HUES64 (cell line): Measurements from ENCODE around the gene TGIF2.

ENCODE experiments used
- H3K27ac ChIP-seq: 2 replicates; pipeline ENCODE4 v1.7.0; 2013; ENCODE audit warnings: low read depth, low read length, inconsistent platforms
- H3K27me3 ChIP-seq: 2 replicates; pipeline ENCODE4 v1.6.1; 2013; ENCODE audit warnings: mild to moderate bottlenecking, low read length; ENCODE audit not compliant: insufficient read depth
- H3K36me3 ChIP-seq: 2 replicates; pipeline ENCODE4 v1.6.1; 2013; ENCODE audit warnings: mild to moderate bottlenecking, low read length; ENCODE audit not compliant: insufficient read depth
- H3K4me1 ChIP-seq: 2 replicates; pipeline ENCODE4 v1.6.1; 2013; ENCODE audit warnings: mild to moderate bottlenecking, low read length, moderate library complexity; ENCODE audit not compliant: insufficient read depth
- H3K4me3 ChIP-seq: 2 replicates; pipeline ENCODE4 v1.5.1; 2013; ENCODE audit warnings: mild to moderate bottlenecking, low read length, moderate library complexity
- H3K9ac ChIP-seq: 2 replicates; pipeline ENCODE4 v1.6.1; 2013; ENCODE audit warnings: mild to moderate bottlenecking, low read depth, low read length
- H3K9me3 ChIP-seq: 2 replicates; pipeline ENCODE4 v1.6.1; 2013; ENCODE audit warnings: low read depth, low read length; ENCODE audit not compliant: insufficient read depth
- WGBS: fragments of 150-250, 120-280 bp; methylation state at CpG from one replicate; pipeline ENCODE4 v1.1.7; 2013; ENCODE audit warnings: missing lambda C conversion rate; 5-methylcytosine and 5-hydroxymethylcytosine counted together

TGIF2 gene

DNA sequence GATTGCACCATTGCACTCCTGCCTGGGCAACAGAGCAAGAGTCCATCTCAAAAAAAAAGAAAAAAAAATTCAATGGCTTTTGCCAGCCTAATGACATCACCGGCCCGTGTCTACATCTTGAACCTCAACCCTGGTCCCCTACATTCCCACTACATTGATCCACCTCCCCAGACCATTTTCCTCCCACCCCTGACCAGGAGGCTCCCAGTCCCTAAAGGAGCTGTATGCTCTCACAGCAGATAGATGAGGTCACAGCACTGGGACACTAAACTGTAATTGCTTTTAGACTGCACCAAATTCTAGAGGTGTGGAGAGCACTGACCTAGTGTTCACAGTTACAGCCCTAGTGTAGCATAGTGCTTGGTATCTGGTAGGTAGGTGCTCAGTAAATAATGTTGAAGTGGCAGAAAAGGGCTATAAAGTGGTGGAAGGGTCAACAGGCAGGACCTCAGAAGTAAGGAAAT, 10.7 kb downstream of the TGIF2 start:
- Histone ChIP-seq H3K36me3 (peaks cover 54% of the 10 kb centered on the region), H3K9me3 (no peaks in the 10 kb centered on the region), H3K27ac (no peak overlapping the region; the same call in 1 of the 2 replicates), H3K4me1 (peaks cover 25% of the 10 kb centered on the region), H3K4me3 (no peak overlapping the region), H3K27me3 (no peaks in the 10 kb centered on the region), H3K9ac (no peak overlapping the region)
- WGBS, result 90% methylated on average over 2 of the region's 2 CpGs

DNA sequence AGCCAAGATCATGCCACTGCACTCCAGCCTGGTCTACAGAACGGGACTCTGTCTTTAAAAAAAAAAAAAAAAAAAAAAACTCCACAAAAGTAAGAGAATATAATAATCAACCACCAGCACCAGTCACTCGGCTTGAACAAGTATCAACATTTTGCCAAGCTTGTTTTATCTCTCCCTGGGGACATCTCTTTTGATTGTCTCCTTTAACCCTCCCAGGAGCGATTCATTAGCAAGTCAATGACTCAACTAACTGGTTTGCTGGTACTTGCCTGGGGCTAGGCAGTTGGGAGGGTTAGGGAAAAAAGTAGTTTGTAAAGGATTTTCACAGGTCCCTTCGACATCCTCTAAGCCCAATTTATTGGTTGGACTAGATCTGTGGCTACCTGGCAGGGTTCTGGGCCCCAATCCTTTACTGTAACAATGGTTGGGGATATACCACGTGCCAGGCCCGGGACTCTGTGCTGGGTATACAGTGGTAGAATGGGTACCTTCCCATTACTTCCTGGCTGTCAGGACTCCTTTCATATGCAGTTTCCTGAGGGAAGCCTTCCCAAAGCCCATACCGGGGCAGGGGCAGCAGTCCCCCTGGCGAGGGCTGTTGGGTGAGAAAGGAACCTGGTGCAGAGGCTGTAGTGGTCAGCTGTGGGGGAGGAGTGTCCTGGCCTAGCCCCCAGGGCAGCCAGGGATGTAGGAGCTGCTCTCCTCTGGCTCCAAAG, 12.2 kb downstream of the TGIF2 start:
- peak overlapping the region; percentile 94 for H3K27ac ChIP-seq
- WGBS, result 6% methylated on average over 8 of the region's 8 CpGs

DNA sequence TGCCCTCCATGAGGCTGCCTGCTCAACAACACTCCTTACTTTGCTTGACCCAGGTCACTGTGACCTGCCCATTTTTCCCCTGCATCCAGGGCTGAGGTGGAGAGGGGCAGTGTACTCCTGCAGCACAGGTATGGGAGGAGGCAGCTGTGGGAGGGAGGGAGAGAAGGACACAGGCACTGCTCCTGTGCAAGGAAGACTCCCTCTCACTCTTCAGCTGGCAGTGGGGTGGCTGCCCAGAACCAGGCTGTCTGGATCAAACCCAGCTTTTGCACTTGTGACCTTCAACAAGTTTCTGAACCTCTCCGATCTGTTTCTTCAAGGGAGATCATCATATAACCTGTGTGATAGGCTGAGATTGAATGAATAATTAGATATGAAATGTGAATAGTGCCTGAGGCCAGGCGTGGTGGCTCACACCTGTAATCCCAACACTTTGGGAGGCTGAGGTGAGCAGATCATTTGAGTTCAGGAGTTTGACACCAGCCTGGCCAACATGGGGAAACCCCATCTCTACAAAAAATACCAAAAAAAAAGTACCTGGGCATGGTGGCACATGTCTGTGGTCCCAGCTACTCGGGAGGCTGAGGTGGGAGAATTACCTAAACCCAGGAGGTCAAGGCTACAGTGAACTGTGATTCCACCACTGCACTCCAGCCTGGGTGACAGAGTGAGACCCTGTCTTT, 14.1 kb downstream of the TGIF2 start:
- H3K36me3 ChIP-seq, result peaks cover 38% of the 10 kb centered on the region

More for the DNA sequence above, 12.2 kb downstream of the TGIF2 start:
- Histone ChIP-seq H3K4me3 (peak overlapping the region; percentile 25), H3K36me3 (peaks cover 43% of the 10 kb centered on the region), H3K9me3 (no peaks in the 10 kb centered on the region), H3K4me1 (peaks cover 25% of the 10 kb centered on the region), H3K27me3 (no peaks in the 10 kb centered on the region), H3K9ac (peak overlapping the region; percentile 24)

DNA sequence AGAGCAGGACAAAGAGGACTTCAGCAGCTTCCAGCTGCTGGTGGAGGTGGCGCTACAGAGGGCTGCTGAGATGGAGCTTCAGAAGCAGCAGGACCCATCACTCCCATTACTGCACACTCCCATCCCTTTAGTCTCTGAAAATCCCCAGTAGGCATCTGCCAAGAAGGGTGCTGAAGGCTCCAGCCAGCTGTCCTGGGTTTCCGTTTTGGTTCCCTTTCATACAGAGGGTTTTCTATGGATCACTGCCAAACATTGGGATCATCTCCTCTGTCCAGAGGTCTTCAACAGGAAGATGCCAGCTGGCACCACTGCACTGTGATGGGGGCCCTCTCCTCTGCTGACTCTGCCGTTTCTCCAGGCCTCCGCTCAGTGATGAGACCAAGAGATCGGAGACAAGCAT, 17.9 kb downstream of the TGIF2 start:
- no peaks in the 10 kb centered on the region for H3K27me3 ChIP-seq
- H3K36me3 ChIP-seq, result peaks cover 46% of the 10 kb centered on the region
- 91% methylated on average over 5 of the region's 5 CpGs for WGBS
- no peak overlapping the region; the same call in 1 of the 2 replicates for H3K27ac ChIP-seq
- no peak overlapping the region for H3K4me3 ChIP-seq
- H3K9me3 ChIP-seq, result no peaks in the 10 kb centered on the region
- no peak overlapping the region for H3K9ac ChIP-seq
- H3K4me1 ChIP-seq, result peaks cover 19% of the 10 kb centered on the region

More for the DNA sequence above, 14.1 kb downstream of the TGIF2 start:
- H3K27me3 ChIP-seq, result no peaks in the 10 kb centered on the region
- WGBS, result 92% methylated on average over 3 of the region's 3 CpGs
- no peak overlapping the region for H3K27ac ChIP-seq
- no peak overlapping the region; the same call in 1 of the 2 replicates for H3K9ac ChIP-seq
- H3K4me3 ChIP-seq, result no peak overlapping the region
- no peaks in the 10 kb centered on the region for H3K9me3 ChIP-seq
- peaks cover 34% of the 10 kb centered on the region for H3K4me1 ChIP-seq

DNA sequence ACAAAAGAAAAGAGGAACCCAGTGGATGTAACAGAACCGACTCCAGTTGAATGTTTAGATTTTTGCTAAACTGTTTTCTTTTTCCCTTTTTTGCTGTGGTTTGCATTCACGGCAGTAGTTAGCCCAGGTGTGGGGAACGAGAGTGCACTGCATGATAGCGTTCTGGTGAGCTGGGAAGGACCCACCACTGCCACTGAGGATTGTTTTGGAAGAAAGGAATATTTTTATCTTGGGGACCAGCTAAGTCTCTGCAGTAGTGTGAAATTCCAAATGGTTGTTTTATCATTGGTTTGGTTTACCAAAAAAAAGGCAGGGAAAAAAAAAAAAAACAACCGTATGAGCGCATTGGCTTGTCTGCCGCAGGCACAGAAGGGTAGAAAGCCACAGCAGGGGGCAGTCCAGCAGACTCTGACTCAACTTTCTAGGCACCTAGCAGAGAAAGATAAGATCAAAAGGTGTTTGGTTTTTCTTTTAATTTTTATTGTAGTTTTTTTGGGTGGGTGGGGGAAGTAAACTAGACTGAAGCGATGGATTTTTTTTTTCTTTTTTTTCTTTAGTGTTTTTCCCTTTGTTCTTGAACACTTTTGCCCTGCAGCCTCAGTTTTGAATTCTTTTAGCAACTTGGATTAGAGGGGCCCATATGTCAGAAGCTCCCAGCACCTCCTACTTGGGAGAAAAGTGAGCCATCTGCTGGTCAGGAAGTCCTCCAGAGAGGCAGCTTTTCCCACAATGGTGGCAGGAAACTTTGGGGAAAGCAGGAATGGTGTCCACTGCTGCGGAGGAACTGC, 18.7 kb downstream of the TGIF2 start:
- Histone ChIP-seq H3K9ac (no peak overlapping the region), H3K9me3 (no peaks in the 10 kb centered on the region), H3K36me3 (peaks cover 42% of the 10 kb centered on the region), H3K4me3 (no peak overlapping the region), H3K27ac (no peak overlapping the region), H3K27me3 (no peaks in the 10 kb centered on the region), H3K4me1 (peaks cover 13% of the 10 kb centered on the region)
- WGBS, result 73% methylated on average over 8 of the region's 9 CpGs

- peaks cover 18% of the 10 kb centered on the region for H3K4me1 ChIP-seq
- no peak overlapping the region for H3K9ac ChIP-seq
- no peak overlapping the region for H3K4me3 ChIP-seq
- H3K36me3 ChIP-seq, result peaks cover 36% of the 10 kb centered on the region
- no peaks in the 10 kb centered on the region for H3K9me3 ChIP-seq
- H3K27me3 ChIP-seq, result no peaks in the 10 kb centered on the region
- WGBS, result 93% methylated on average over 5 of the region's 5 CpGs
- H3K27ac ChIP-seq, result no peak overlapping the region
Measured at GRCh38 chr20:36593347-36593929, 20.0 kb downstream of the TGIF2 start.

GRCh38 chr20:36599912-36600345, 26.5 kb downstream of the TGIF2 start:
- no peaks in the 10 kb centered on the region for H3K9me3 ChIP-seq
- H3K4me1 ChIP-seq, result peaks cover 15% of the 10 kb centered on the region
- H3K36me3 ChIP-seq, result no peaks in the 10 kb centered on the region
- no peaks in the 10 kb centered on the region for H3K27me3 ChIP-seq
- no peak overlapping the region for H3K9ac ChIP-seq
- no peak overlapping the region for H3K4me3 ChIP-seq
- 99% methylated on average over 4 of the region's 5 CpGs for WGBS
- no peak overlapping the region for H3K27ac ChIP-seq

DNA sequence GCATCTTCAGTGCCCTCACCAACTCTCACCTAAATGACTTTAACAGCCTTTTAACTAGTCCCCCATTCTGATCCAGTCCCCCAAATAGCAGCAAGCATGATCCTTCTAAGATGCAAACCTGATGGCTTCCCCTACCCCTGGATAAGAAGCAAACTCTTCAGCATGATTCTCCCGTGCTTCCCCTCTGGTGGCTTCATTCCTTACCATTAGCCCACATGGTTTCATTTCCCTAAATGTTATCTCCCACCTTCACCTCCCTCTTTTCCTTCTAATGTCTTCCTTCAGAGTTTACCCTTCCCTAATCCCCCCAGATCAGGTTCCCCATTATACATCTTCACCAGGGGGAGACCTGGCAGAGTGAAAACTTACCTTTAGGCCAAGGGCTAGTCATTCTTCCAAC, 28.1 kb downstream of the TGIF2 start:
- no peak overlapping the region for H3K27ac ChIP-seq
- peaks cover 18% of the 10 kb centered on the region for H3K4me1 ChIP-seq
- H3K9ac ChIP-seq, result no peak overlapping the region
- H3K36me3 ChIP-seq, result no peaks in the 10 kb centered on the region
- H3K4me3 ChIP-seq, result no peak overlapping the region
- 74% methylated on average over 1 of the region's 1 CpG for WGBS
- H3K27me3 ChIP-seq, result no peaks in the 10 kb centered on the region
- no peaks in the 10 kb centered on the region for H3K9me3 ChIP-seq

DNA sequence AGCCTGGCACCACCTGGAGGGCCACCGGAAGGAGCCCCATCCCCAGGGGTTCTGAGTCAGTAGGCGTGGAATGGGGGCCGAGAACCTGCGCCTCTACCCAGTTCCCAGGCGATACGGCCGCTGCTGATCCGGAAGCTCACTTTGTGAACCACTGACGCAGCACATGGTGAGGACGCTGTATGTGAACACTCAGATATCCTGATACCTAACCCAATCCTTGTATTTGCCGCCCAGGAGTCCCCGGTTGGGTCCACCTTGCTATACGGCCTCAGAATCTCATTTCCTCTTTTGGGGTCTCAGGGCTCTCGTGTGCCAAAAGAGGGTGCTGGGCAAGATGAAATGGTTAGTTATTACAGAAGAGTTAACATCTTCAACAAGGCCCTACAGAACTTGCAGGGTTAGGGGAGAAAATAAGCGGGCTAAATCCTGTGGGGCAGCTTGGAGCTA, 31.6 kb downstream of the TGIF2 start:
- WGBS, result 82% methylated on average over 15 of the region's 15 CpGs
- H3K9ac ChIP-seq, result peak overlapping the region; percentile 42; the same call in 1 of the 2 replicates
- peak overlapping the region; percentile 48; the same call in 1 of the 2 replicates for H3K27ac ChIP-seq
- H3K9me3 ChIP-seq, result no peaks in the 10 kb centered on the region
- peaks cover 25% of the 10 kb centered on the region for H3K36me3 ChIP-seq
- H3K27me3 ChIP-seq, result no peaks in the 10 kb centered on the region
- H3K4me1 ChIP-seq, result peaks cover 9% of the 10 kb centered on the region
- H3K4me3 ChIP-seq, result peak overlapping the region; percentile 28

- peaks cover 31% of the 10 kb centered on the region for H3K36me3 ChIP-seq
- peak within 1 kb of the TSS; percentile 85 for H3K9ac ChIP-seq
- peaks cover 9% of the 10 kb centered on the region for H3K4me1 ChIP-seq
- no peaks in the 10 kb centered on the region for H3K9me3 ChIP-seq
- under 1% methylated on average over 90 of the region's 90 CpGs for WGBS
- no peaks in the 10 kb centered on the region for H3K27me3 ChIP-seq
- H3K27ac ChIP-seq, result peak within 1 kb of the TSS; percentile 86
- H3K4me3 ChIP-seq, result peak within 1 kb of the TSS; percentile 95
Measured at GRCh38 chr20:36605399-36606157, 32.2 kb downstream of the TGIF2 start, which contains the start of gene RAB5IF. Gene RAB5IF, plus strand, starts transcription at chr20:36605779. Its CDS starts 173 bp downstream, at chr20:36605952.
